GM18520 (cell line): Measurements from ENCODE around the gene KIF3B.
"Not testable (repeated sequence)": the region's sequence is repeated elsewhere in the genome, so short reads cannot be mapped to it uniquely, and the experiment has no call there.

Experiments
- ATAC-seq: cut with Tn5 transposase; IDR thresholded peaks from one replicate; pipeline ENCODE4 v1.9.1; 2021; ENCODE audit not compliant: unreplicated experiment

The KIF3B gene

GRCh38 chr20:32382102-32382950 is 104.9 kb downstream of the KIF3B start:
- ATAC-seq, result no peak

GRCh38 chr20:32383441-32383840 is 106.0 kb downstream of the KIF3B start:
- not testable (repeated sequence) for ATAC-seq
